B cell (primary cell): Measurements from ENCODE around the gene FRAT2. TPM values are rescaled to one million over a fixed set of nuclear protein-coding genes. Genes with fewer than 3 reads are reported as not detected.

Experiments used
- ATAC-seq: fragments of 200-7000 bp; cut with Tn5 transposase; one replicate; pipeline ENCODE4 v1.10.0; 2021; ENCODE audit warnings: low read depth, mild to moderate bottlenecking, moderate number of reproducible peaks, moderate library complexity
- CTCF ChIA-PET: fragments of 350-600 bp; sonication (Branson Sonifier 250); formaldehyde crosslinking; loops from one replicate; lab custom pipeline; 2021; ENCODE audit warnings: antibody characterized with exemption, inconsistent platforms; lab: Charles Lee
- POLR2A ChIA-PET: fragments of 350-600 bp; sonication (Branson Sonifier 250); formaldehyde crosslinking; loops from one replicate; lab custom pipeline; 2021; ENCODE audit warnings: antibody characterized with exemption; lab: Charles Lee
- DNase-seq: peaks from one replicate; pipeline ENCODE4 v3.0.0; 2013
- H2AFZ ChIP-seq: 2 replicates; pipeline ENCODE4 v1.6.1; 2012; ENCODE audit warnings: mild to moderate bottlenecking, low read depth, low read length; ENCODE audit not compliant: insufficient read depth, poor library complexity, severe bottlenecking
- H3K27ac ChIP-seq, 2 donors: 1 replicate in 1 of 2; 2 replicates in 1 of 2; pipeline ENCODE4 v1.5.1; 2012 to 2013; ENCODE audit warnings: low read length in 2 of 2, mild to moderate bottlenecking in 2 of 2, moderate library complexity in 1 of 2
- H3K27me3 ChIP-seq, 4 experiments: fragments of 200-600 bp in 1 of 4; sonication (generic) in 1 of 4; replicated peaks in 1 of 4; 1 replicate in 2 of 4; 2 replicates in 2 of 4; pipeline versions ENCODE4 v1.6.1 to v1.7.0; 2013 to 2016; ENCODE audit warnings: low read length in 3 of 4, mild to moderate bottlenecking in 2 of 4, mixed read lengths in 1 of 4, moderate library complexity in 1 of 4; ENCODE audit not compliant: insufficient read depth in 4 of 4, control insufficient read depth in 3 of 4; ENCODE audit errors: control extremely low read depth in 1 of 4
- H3K36me3 ChIP-seq, 2 experiments: replicated peaks in 1 of 2; 1 replicate in 1 of 2; 2 replicates in 1 of 2; pipeline versions ENCODE4 v1.6.1 to v1.7.1; 2013; ENCODE audit warnings: low read length in 1 of 2; ENCODE audit not compliant: insufficient read depth in 2 of 2, control insufficient read depth in 1 of 2; ENCODE audit errors: control extremely low read depth in 1 of 2, extremely low read depth in 1 of 2
- H3K4me1 ChIP-seq, 2 donors: fragments of 200-600 bp in 1 of 2; sonication (generic) in 1 of 2; 1 replicate in 1 of 2; 2 replicates in 1 of 2; pipeline versions ENCODE4 v1.5.1 to v1.6.1; 2013 to 2017; ENCODE audit warnings: low read length in 2 of 2; ENCODE audit not compliant: control insufficient read depth in 2 of 2, insufficient read depth in 2 of 2
- H3K4me2 ChIP-seq: replicated peaks from 2 replicates; pipeline ENCODE3; 2012; ENCODE audit warnings: mild to moderate bottlenecking, low read depth, low read length; ENCODE audit not compliant: poor library complexity, severe bottlenecking
- H3K4me3 ChIP-seq, 5 experiments: fragments of 200-600 bp in 1 of 5; sonication (generic) in 1 of 5; 1 replicate in 3 of 5; 2 replicates in 2 of 5; pipeline versions ENCODE4 v1.5.1 to v1.7.0; 2011 to 2016; ENCODE audit warnings: low read length in 4 of 5, mild to moderate bottlenecking in 4 of 5, low read depth in 2 of 5, control low read depth in 1 of 5, moderate library complexity in 1 of 5; ENCODE audit not compliant: insufficient read depth in 1 of 5; ENCODE audit errors: control extremely low read depth in 1 of 5, extremely low read depth in 1 of 5
- H3K79me2 ChIP-seq: fragments of 200-600 bp; sonication (generic); one replicate; pipeline ENCODE4 v1.6.0; 2016; ENCODE audit warnings: low read length; ENCODE audit not compliant: control insufficient read depth, insufficient read depth
- H3K9ac ChIP-seq: fragments of 200-600 bp; sonication (generic); 2 replicates; pipeline ENCODE4 v1.6.1; 2017; ENCODE audit warnings: mild to moderate bottlenecking, low read length, moderate library complexity
- H3K9me3 ChIP-seq, 3 donors: one replicate each; pipeline versions ENCODE4 v1.6.1 to v1.7.1; 2013; ENCODE audit warnings: low read length in 2 of 3; ENCODE audit not compliant: control insufficient read depth in 2 of 3, insufficient read depth in 1 of 3; ENCODE audit errors: control extremely low read depth in 1 of 3
- H4K20me1 ChIP-seq: 2 replicates; pipeline ENCODE4 v1.6.0; 2012; ENCODE audit warnings: mild to moderate bottlenecking, low read length; ENCODE audit not compliant: insufficient read depth, control insufficient read depth, poor library complexity, severe bottlenecking
- H3K27ac Mint-ChIP-seq: one replicate; pipeline ENCODE4 v1.8.0; 2021; ENCODE audit warnings: mixed read lengths
- H3K27me3 Mint-ChIP-seq: one replicate; pipeline ENCODE4 v1.8.0; 2021; ENCODE audit warnings: mixed read lengths
- H3K4me1 Mint-ChIP-seq: one replicate; pipeline ENCODE4 v1.8.0; 2021; ENCODE audit warnings: mixed read lengths
- H3K4me3 Mint-ChIP-seq: one replicate; pipeline ENCODE4 v1.8.0; 2021; ENCODE audit warnings: mixed read lengths
- H3K9me3 Mint-ChIP-seq: one replicate; pipeline ENCODE4 v1.8.0; 2022; ENCODE audit warnings: mixed read lengths; ENCODE audit not compliant: insufficient read depth
- EZH2 ChIP-seq: IDR thresholded peaks from 2 replicates; pipeline ENCODE4 v1.6.1; 2012; ENCODE audit warnings: borderline replicate concordance, low read depth, mild to moderate bottlenecking, moderate library complexity, low read length; ENCODE audit not compliant: insufficient read depth, poor library complexity, severe bottlenecking
- WGBS: methylation state at CpG from one replicate; pipeline ENCODE4 v1.1.5; 2013; ENCODE audit warnings: missing lambda C conversion rate; ENCODE audit not compliant: insufficient coverage; 5-methylcytosine and 5-hydroxymethylcytosine counted together
- intact Hi-C: fragments of 100-400 bp; cut with micrococcal nuclease; formaldehyde crosslinking; loops from one replicate; pipeline ENCODE4 v1.10.0; 2022
- polyA plus RNA-seq: library from polyadenylated mRNA; depleted of rRNA; stranded (reverse); fragments of >200 nt; gene quantifications from 2 replicates; pipeline ENCODE4 v1.2.3, GENCODE V29; 2012
- total RNA-seq, 2 donors: library from RNA; stranded (reverse); fragments of 120-200 nt in 1 of 2; gene quantifications; 1 replicate in 1 of 2; 2 replicates in 1 of 2; pipeline versions ENCODE4 v1.2.3 to v1.2.4, GENCODE V29; 2013 to 2022
- TF ChIP-seq, protein P1 (sequence below): fragments of 200-600 bp; IDR thresholded peaks from one replicate; pipeline ENCODE4 v1.8.0; 2022; ENCODE audit warnings: antibody characterized with exemption, mild to moderate bottlenecking

The FRAT2 gene
- total and polyA plus RNA-seq, 2 donors (not counting 1 experiment from before 2014, with no cell fraction given) = 4.9 to 30.2 TPM

DNA sequence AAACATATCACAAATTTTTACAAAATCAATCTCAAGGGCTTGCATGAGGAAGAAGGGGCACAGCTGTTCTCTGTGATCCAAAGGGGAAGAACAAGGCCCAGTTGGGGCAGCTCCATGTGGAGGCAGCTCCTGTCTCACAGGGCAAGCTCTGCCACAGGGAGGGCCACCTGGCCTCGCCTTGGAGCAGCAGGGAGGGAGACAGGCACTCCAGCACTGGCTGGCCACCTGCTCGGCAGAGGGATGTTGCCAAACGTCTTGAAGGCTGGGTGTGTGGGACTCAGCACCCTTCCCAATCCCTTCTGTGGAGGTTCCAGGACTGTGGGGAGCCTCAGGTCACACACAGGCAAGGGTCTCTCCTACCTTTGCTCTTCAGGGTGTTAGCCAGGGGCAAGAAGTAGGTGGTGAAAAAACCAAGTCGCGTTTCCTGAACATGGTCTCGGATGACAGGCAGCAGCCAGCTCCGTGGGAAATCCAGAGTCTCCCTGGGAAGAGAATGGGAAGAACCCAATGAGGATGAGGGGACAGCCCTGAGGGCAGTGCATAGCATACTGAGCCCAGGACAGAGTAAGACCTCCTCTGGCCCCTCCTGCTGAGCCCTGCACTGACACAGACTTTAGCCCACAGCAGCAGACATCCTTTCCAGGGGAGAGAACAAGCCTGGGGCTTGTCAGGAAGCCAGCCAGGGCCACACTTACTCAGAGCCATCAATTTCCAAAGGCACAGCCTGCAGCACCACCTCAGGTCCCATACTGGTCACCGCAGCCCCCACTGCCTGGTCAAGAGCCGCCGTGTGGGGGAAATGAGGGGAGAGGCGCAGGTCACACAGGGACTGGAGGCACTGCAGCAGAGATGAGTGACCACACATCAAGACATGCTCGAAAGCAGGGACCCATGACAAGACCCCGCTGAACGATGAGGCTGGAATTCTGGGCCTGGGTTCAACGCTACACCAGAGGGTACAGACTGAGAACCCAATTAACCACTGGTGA, 44.7 kb upstream of the FRAT2 start:
- H3K36me3 ChIP-seq = peaks cover 0 to 47% of the 10 kb centered on the region in 2 experiments
- no peaks in the 10 kb centered on the region for H3K9me3 Mint-ChIP-seq
- H3K27ac Mint-ChIP-seq = no peak overlapping the region
- intact Hi-C loops = no loop called here
- CTCF ChIA-PET = no interaction called here
- no peaks in the 10 kb centered on the region for H3K79me2 ChIP-seq
- no peaks in the 10 kb centered on the region for H3K4me1 Mint-ChIP-seq
- H3K27ac ChIP-seq = no peak overlapping the region
- H2AFZ ChIP-seq = no peak overlapping the region
- H4K20me1 ChIP-seq = no peaks in the 10 kb centered on the region
- TF ChIP-seq, protein P1, sequence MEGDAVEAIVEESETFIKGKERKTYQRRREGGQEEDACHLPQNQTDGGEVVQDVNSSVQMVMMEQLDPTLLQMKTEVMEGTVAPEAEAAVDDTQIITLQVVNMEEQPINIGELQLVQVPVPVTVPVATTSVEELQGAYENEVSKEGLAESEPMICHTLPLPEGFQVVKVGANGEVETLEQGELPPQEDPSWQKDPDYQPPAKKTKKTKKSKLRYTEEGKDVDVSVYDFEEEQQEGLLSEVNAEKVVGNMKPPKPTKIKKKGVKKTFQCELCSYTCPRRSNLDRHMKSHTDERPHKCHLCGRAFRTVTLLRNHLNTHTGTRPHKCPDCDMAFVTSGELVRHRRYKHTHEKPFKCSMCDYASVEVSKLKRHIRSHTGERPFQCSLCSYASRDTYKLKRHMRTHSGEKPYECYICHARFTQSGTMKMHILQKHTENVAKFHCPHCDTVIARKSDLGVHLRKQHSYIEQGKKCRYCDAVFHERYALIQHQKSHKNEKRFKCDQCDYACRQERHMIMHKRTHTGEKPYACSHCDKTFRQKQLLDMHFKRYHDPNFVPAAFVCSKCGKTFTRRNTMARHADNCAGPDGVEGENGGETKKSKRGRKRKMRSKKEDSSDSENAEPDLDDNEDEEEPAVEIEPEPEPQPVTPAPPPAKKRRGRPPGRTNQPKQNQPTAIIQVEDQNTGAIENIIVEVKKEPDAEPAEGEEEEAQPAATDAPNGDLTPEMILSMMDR = no peak
- no peak for TF ChIP-seq EZH2
- H3K4me3 Mint-ChIP-seq = no peak overlapping the region
- WGBS = 95% methylated on average over 13 of the region's 15 CpGs
- no peaks in the 10 kb centered on the region for H3K27me3 Mint-ChIP-seq
- no peaks in the 10 kb centered on the region for H3K27me3 ChIP-seq
- H3K4me1 ChIP-seq = no peaks in the 10 kb centered on the region
- no peak overlapping the region for H3K4me2 ChIP-seq
- no peak overlapping the region for H3K4me3 ChIP-seq
- DNase-seq (peak; percentile 21), ATAC-seq (no peak)
- no peaks in the 10 kb centered on the region for H3K9me3 ChIP-seq
- no peak overlapping the region for H3K9ac ChIP-seq
- POLR2A ChIA-PET = no interaction called here

GRCh38 chr10:97376413-97376812, 41.9 kb upstream of the FRAT2 start:
- H3K27me3 ChIP-seq = no peaks in the 10 kb centered on the region
- Mint-ChIP-seq H3K27me3 (no peaks in the 10 kb centered on the region), H3K9me3 (no peaks in the 10 kb centered on the region), H3K4me1 (no peaks in the 10 kb centered on the region), H3K27ac (no peak overlapping the region), H3K4me3 (no peak overlapping the region)
- CTCF ChIA-PET = no interaction called here
- TF ChIP-seq, protein P1 = no peak
- no peak for TF ChIP-seq EZH2
- H3K4me2 ChIP-seq = no peak overlapping the region
- 100% methylated on average over 1 of the region's 6 CpGs for WGBS
- ATAC-seq (no peak), DNase-seq (no peak)
- H3K4me1 ChIP-seq = no peaks in the 10 kb centered on the region
- no peak overlapping the region for H2AFZ ChIP-seq
- no peaks in the 10 kb centered on the region for H4K20me1 ChIP-seq
- no peak overlapping the region for H3K4me3 ChIP-seq
- intact Hi-C loops = no loop called here
- no peak overlapping the region for H3K27ac ChIP-seq
- H3K79me2 ChIP-seq = no peaks in the 10 kb centered on the region
- H3K9me3 ChIP-seq = no peaks in the 10 kb centered on the region
- peaks cover 0 to 52% of the 10 kb centered on the region in 2 experiments for H3K36me3 ChIP-seq
- POLR2A ChIA-PET = no interaction called here
- no peak overlapping the region for H3K9ac ChIP-seq
